ENCODE results near the gene ATRNL1. TPM values are rescaled to one million over a fixed set of nuclear protein-coding genes. Genes with fewer than 3 reads are reported as not detected.

ATRNL1 gene
- total RNA-seq, 1 experiment from 2014 or later, result 1.3 TPM

DNA sequence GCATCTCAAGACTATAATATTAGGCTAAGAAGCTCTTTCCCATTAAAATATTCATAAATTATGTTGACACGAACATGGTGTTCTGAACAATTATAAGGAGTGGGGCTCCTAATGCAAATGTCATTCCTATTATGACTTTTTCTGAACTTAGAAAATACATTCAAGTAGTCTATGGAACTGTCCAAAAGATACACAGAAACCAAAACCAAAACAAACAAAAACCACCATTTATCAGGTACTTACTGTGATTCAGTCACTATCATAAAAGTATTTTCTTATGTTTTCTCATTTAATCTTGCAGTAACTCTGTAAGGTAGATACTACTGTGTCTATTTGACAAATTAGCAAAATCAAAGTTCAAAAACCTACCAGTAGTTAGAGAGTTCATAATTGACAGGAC lies 773.0 kb downstream of the ATRNL1 start:
- ATAC-seq (no peak), DNase-seq (ENCODE audit: low read depth, low spot score) (no peak)
- Histone ChIP-seq H3K4me3 (replicated peaks in 1 of 2; ENCODE audit: low read depth in 1 of 2, low read length in 2 of 2) (no peak overlapping the region), H3K9ac (ENCODE audit: low read length) (no peak overlapping the region), H4K20me1 (ENCODE audit: insufficient read depth) (no peaks in the 10 kb centered on the region), H3K36me3 (ENCODE audit: control insufficient read depth in 1 of 2, insufficient read depth in 2 of 2, low read length in 2 of 2) (no peaks in the 10 kb centered on the region), H3K9me3 (ENCODE audit: control insufficient read depth in 1 of 2, insufficient read depth in 1 of 2, low read depth in 1 of 2, low read length in 2 of 2) (no peaks in the 10 kb centered on the region), H3K27ac (ENCODE audit: low read depth, low read length) (no peak overlapping the region), H3K4me1 (ENCODE audit: control insufficient read depth in 1 of 2, insufficient read depth in 2 of 2, low read length in 2 of 2) (no peaks in the 10 kb centered on the region), H3K9me2 (ENCODE audit: insufficient read depth) (no peaks in the 10 kb centered on the region), H3K79me2 (ENCODE audit: insufficient read depth, low read length) (no peaks in the 10 kb centered on the region), H2AFZ (ENCODE audit: low read depth, low read length, poor library complexity, severe bottlenecking) (no peak overlapping the region), H3K27me3 (ENCODE audit: insufficient read depth, low read length) (no peaks in the 10 kb centered on the region), H3K4me2 (ENCODE audit: low read length) (no peak overlapping the region)
- ChIA-PET CTCF (no interaction called here), POLR2A (no interaction called here), RAD21 (ENCODE audit: low non-redundant PET in 1 of 2, low total read pairs in 2 of 2, uncharacterized antibody in 2 of 2, unreplicated experiment in 2 of 2) (no interaction called here)
- TF ChIP-seq TCF7L2 (IDR thresholded peaks at IDR 0.05; ENCODE audit: borderline replicate concordance, extremely low read depth, insufficient read depth, insufficient read length) (no peak), YY1 (IDR thresholded peaks at IDR 0.05; ENCODE audit: extremely low read depth, insufficient replicate concordance, low read depth, low read length) (no peak), SP1 (IDR thresholded peaks at IDR 0.05; ENCODE audit: low read depth) (no peak), POLR2A (IDR thresholded peaks at IDR 0.05; ENCODE audit: borderline replicate concordance, extremely low read depth, insufficient read depth, insufficient read length) (no peak), REST (IDR thresholded peaks at IDR 0.05; ENCODE audit: low read depth) (no peak), ELF1 (IDR thresholded peaks at IDR 0.05; ENCODE audit: borderline replicate concordance, low read depth) (no peak), FOSL1 (IDR thresholded peaks at IDR 0.05; ENCODE audit: low read depth) (no peak), ZNF274 (IDR thresholded peaks at IDR 0.05; ENCODE audit: low read depth, low read length) (no peak), CEBPB (IDR thresholded peaks at IDR 0.05; ENCODE audit: low read depth) (no peak), SRF (IDR thresholded peaks at IDR 0.05; ENCODE audit: low read depth) (no peak), EZH2 (IDR thresholded peaks at IDR 0.05) (no peak), EGR1 (IDR thresholded peaks at IDR 0.05; ENCODE audit: low read depth) (no peak), EZH2phosphoT487 (IDR thresholded peaks at IDR 0.05; ENCODE audit: borderline replicate concordance) (no peak), CBX3 (IDR thresholded peaks at IDR 0.05; ENCODE audit: low read depth) (no peak), ZFX (IDR thresholded peaks at IDR 0.05) (no peak)
- TF ChIP-seq, protein P1, sequence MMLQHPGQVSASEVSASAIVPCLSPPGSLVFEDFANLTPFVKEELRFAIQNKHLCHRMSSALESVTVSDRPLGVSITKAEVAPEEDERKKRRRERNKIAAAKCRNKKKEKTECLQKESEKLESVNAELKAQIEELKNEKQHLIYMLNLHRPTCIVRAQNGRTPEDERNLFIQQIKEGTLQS (IDR thresholded peaks at IDR 0.05), result no peak
- TF ChIP-seq, protein P2, sequence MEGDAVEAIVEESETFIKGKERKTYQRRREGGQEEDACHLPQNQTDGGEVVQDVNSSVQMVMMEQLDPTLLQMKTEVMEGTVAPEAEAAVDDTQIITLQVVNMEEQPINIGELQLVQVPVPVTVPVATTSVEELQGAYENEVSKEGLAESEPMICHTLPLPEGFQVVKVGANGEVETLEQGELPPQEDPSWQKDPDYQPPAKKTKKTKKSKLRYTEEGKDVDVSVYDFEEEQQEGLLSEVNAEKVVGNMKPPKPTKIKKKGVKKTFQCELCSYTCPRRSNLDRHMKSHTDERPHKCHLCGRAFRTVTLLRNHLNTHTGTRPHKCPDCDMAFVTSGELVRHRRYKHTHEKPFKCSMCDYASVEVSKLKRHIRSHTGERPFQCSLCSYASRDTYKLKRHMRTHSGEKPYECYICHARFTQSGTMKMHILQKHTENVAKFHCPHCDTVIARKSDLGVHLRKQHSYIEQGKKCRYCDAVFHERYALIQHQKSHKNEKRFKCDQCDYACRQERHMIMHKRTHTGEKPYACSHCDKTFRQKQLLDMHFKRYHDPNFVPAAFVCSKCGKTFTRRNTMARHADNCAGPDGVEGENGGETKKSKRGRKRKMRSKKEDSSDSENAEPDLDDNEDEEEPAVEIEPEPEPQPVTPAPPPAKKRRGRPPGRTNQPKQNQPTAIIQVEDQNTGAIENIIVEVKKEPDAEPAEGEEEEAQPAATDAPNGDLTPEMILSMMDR (IDR thresholded peaks at IDR 0.05 in 2 of 3, conservative IDR thresholded peaks at IDR 0.05 in 1 of 3; ENCODE audit: borderline replicate concordance in 1 of 3, insufficient read depth in 1 of 3, low read depth in 2 of 3, low read length in 2 of 3), result no peak
- no TSS peak for BruUV-seq (replicated peaks)
- intact Hi-C loops (cut with micrococcal nuclease), result no loop called here
